ENCODE results near the gene NRXN3.

- TF ChIP-seq, protein P1, sequence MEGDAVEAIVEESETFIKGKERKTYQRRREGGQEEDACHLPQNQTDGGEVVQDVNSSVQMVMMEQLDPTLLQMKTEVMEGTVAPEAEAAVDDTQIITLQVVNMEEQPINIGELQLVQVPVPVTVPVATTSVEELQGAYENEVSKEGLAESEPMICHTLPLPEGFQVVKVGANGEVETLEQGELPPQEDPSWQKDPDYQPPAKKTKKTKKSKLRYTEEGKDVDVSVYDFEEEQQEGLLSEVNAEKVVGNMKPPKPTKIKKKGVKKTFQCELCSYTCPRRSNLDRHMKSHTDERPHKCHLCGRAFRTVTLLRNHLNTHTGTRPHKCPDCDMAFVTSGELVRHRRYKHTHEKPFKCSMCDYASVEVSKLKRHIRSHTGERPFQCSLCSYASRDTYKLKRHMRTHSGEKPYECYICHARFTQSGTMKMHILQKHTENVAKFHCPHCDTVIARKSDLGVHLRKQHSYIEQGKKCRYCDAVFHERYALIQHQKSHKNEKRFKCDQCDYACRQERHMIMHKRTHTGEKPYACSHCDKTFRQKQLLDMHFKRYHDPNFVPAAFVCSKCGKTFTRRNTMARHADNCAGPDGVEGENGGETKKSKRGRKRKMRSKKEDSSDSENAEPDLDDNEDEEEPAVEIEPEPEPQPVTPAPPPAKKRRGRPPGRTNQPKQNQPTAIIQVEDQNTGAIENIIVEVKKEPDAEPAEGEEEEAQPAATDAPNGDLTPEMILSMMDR (IDR thresholded peaks at IDR 0.05; ENCODE audit: low read length) = no peak
- no peak for TF ChIP-seq EZH2 (IDR thresholded peaks at IDR 0.05; ENCODE audit: borderline replicate concordance, low read length)
Measured at GRCh38 chr14:78612666-78613065, 442.5 kb downstream of the NRXN3 start.

Data from OCI-LY1 (cell line).